GM19455 (cell line): ENCODE results near the gene ZNF214.
A peak's percentile ranks its signal among the peaks of the same experiment; 100 is the strongest.

Source experiments
- ATAC-seq: cut with Tn5 transposase; IDR thresholded peaks from one replicate; pipeline ENCODE4 v1.9.1; 2021; ENCODE audit not compliant: unreplicated experiment

ZNF214 gene

DNA sequence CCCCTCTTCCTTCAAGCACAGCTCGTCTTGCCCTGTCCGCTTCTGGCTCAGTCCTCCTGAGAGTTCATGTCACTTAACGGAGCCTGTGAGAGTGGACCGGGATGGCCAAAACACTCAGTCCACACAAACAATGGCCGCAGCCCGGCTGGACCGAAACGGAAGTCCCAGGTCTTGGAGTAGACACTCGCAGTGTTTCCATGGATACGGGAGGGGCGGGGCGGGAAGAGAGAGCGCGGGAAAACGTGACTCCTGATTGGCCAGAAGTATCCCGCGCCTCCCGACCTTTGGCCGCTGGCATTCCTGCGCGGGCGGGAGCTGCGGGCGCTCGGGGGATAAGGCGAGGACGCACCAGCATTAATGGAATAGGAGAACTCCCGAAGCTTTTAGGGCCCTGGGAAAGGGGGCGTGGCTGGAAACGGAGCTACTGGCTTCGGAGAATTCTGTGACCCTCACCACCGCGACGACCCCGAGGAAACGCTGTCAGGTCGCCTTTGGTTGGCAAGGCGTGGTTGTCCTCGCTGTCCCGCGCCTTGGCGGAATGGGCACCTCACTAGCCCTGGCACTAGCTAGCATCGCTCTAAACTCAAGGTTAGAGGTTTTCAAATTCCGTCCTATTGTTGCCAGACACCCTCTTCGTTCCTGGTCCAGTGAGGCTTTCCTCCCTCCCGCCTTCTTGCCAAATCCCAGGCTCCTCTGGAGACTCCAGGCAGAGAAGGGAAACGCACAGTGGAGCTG lies at the start of gene ZNF214, which contains the start of gene NLRP14:
TSS of gene ZNF214 (minus strand) at position 164 of the 735 bp plus-strand sequence. CDS start 17,511 bp downstream, outside the sequence.
TSS of gene NLRP14 (plus strand) at position 297 of the 735 bp plus-strand sequence. CDS start 18,108 bp downstream, outside the sequence.
- ATAC-seq = peak; percentile 64

DNA sequence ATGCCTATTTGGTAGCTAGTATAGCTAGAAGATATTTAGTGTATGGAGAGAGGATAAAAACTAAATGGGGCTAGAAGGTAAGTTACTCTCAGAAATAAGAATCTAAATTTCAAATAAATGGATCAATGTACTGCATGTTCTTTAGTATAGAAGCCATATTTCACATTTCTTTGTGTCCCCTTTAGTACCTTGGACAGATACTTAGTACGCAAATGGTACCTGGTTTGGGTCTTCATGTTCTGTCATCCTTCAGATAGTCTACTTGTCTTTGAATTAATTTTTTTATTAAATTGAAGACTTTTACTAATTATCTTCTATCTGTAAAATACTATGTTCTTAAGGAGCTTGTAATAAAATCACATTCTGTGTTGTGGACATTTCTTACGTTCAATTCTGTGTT lies 42.4 kb upstream of the ZNF214 start:
- ATAC-seq = no peak

- ATAC-seq = no peak
Observed at GRCh38 chr11:7060868-7061267, 40.7 kb upstream of the ZNF214 start.

DNA sequence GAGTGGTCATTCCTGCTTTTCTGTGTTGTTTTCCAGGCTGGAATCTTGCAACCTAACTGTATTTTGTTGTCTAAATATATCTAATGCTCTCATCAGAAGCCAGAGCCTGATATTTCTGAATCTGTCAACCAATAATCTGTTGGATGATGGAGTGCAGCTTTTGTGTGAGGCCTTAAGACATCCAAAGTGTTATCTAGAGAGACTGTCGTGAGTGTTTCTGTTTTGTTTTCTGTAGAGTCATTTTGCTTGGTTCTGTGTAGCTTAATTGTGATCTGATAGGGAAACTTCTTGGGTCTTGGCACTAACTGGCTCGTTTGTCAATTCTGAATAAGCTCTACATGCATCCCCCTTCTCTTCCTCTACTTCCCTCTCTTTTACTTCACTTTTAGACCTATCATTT lies 37.5 kb upstream of the ZNF214 start:
- ATAC-seq = no peak

DNA sequence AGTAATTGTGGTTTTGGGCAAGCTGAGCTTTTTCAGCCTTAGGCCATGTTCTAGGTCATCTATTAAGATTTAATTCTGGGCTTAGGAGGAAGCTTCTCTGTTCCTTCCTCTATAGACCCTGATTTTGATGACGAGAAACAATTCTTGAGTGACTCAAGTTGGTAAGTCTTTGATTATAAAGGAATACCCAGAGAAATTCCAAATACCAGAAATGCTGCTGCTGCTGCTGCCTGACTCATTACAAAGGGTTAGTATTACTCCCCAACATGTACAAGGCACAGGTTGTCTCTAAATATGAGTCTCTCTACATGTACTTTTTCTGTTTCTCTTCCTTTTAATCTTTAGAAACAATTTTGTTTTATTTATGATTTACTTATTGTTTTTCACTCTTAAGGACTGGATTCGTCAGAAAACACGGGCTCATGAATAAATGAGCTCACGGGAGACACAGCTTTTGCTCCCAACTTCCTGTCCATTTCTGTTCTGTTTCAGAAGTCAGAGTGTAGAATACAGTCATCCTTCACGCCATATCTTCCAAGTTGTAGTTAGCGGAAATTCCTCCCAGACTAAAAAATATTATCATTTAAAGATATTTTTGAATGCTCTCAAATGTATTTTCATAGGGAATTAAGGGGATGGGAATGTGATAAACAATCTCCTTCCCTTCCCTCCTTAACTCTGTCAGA lies 36.8 kb upstream of the ZNF214 start:
- ATAC-seq = no peak

DNA sequence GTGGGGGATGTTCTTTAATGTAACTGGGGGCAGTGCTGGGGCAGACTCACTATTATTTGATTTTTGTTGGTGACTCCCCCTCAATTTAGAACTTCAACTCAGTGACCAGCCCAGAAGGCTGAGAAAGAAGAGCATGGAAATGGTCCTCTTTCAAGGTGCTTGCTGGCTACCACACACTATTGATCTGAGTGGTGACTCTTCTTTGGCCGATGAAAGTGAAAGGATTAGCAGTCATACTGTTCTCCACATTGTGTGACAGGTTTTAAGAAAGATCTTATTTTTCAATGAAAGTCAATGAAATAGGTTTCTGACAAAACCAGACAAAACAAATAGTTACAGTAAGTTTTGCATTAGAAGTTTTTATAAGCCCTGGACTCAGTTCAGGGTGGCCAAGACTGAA lies 30.0 kb upstream of the ZNF214 start:
- ATAC-seq = no peak

- no peak for ATAC-seq
Observed at GRCh38 chr11:7046474-7047175, 26.5 kb upstream of the ZNF214 start.

- no peak for ATAC-seq
Observed at GRCh38 chr11:7034019-7034418, 13.9 kb upstream of the ZNF214 start.

- no peak for ATAC-seq
Observed at GRCh38 chr11:7032692-7033091, 12.5 kb upstream of the ZNF214 start.

- ATAC-seq = no peak
Observed at GRCh38 chr11:7031471-7031871, 11.3 kb upstream of the ZNF214 start.

- ATAC-seq = no peak
Observed at GRCh38 chr11:7030836-7031235, 10.7 kb upstream of the ZNF214 start.

DNA sequence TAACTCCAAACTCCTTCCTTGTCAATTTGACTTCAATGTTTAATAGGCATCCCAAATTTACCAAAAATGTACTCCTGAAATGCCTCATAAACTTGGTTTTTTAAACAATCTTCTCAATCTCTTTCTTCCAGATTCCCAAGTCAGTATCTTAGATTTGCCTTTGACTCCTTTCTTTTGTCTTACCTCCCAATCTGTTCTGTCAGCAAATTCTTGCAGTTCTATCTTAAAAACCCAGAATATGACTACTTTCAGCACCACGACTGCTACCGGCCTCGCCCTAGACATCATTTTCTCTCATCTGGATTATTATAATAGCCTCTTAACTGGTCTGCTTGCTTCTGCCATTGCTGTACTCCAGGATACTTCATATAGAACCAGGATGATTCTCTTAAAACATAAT lies 8.0 kb upstream of the ZNF214 start:
- no peak for ATAC-seq

DNA sequence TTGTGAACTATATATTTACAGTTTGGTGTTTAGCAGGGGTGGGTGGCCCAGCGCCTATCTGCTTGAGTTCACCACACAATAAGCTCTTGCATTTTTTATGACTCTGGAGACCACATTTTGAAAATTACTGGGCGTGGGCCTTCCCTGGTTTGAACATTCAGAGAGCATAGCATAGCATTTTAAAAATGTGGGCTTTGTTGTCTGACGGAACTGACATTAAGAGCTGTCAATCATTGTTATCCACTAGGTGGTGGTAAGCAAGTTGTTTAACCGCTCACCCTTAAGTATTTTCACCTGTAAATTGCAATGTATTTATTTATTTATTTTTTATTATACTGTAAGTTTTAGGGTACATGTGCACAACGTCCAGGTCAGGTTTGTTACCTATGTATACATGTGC lies 1.2 kb upstream of the ZNF214 start:
- ATAC-seq = no peak

GRCh38 chr11:7019500-7020182 lies 505 bp downstream of the ZNF214 start:
- peak; percentile 42 for ATAC-seq

- ATAC-seq = no peak
Observed at GRCh38 chr11:7016011-7016410, 4.1 kb downstream of the ZNF214 start.

DNA sequence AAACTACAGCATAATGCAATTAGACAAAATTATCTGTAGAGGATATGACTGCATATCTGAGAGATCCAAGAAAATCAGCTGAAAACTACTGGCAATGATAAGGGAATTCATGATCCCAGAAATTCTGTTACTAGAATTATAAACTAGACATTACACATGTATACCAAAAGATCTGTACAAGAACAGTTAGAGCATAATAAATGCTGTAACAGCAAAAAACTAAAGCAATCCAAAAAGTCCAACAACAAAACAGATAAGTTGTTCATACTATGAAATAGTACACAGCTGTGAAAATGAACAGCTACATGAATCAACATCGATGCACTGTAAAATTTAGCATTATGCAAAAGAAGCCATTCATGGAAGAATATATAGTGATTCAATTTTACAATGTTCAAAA lies 6.0 kb downstream of the ZNF214 start:
- ATAC-seq = no peak

GRCh38 chr11:7004482-7004881 lies 15.7 kb downstream of the ZNF214 start:
- no peak for ATAC-seq

DNA sequence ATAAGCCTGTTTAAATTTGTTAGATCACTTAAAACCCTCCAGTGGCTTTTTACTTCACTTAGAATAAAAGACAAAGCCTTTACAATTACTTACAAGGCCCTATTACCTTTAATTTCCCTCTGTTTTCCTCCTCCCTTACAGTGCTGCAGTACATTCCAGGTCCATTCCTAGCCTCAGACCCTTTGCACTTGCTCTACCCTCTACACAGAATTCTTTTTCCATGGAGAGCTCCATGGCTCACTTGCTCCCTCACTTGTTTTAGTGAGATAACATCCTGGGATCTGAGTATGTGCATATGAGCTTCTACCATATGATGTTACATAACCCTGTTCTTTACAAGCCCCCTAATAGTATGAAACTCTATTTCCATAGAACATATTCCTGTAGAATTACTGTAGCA lies 24.4 kb downstream of the ZNF214 start:
- no peak for ATAC-seq

DNA sequence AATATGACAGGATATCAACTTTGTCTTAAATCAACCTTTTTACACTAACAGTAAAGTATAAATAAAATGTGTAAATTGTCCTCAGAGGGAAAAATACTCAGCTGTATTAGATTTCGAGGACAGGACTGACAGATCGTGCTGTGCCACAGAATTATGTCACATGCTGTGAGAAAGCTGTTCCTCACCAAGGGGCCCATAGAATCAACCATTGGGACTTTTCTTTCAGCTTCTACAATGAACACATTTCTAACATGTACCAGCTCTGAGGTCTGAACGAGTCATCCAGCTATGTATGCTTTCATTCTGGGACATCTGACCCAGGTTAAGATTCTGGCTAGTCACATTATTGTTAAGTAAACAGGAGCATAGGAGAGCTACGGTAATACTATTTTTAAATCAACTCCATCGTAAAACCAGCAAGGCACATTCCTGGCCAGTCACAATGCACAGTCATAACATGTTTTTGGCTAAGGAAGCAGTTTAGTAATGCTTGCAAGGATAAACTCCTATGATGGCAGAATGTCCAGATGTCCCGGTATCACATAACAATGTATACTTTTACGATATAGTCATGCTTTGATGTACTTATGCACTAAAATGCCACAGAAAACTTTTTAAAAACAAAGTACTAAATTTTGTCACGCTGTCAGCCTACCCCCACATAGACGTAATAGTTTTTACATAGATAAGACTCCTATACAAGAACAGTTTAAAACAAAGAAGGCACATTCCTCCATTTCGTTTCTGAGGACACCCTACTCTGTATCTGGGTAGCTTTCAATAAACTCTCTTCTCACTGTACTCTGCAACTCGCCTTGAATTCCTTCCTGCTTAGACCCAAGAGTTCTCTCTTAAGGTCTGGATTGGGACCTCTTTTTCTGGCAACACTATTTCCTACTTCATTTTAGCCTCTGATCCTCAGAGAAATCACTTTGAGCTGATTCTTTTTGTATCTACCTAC lies 27.4 kb downstream of the ZNF214 start:
- ATAC-seq = no peak

- ATAC-seq = no peak
Observed at GRCh38 chr11:6992026-6992425, 28.1 kb downstream of the ZNF214 start.
